Measurements from ENCODE around the gene DISP3.
A peak's percentile ranks its signal among the peaks of the same experiment; 100 is the strongest.

Gene DISP3

DNA sequence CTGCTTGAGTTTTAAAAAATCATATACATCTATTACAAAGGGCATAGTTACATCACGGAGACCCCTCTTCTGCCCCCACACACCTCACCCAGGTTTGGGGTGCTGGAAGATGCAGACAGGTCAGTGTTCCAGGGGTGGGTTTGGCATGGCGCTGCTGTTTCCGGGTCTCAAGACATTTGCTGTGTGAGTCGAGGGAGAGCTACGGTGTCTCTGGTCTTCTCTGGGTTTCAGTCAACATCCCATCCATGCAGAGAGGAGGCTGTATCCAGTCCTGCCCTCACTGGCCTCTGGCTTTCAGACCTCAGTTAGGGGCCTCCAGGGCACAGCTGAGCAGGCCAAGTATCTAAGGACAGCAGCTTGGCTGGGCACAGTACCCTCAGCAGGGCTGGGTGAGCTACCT, 28.6 kb upstream of the DISP3 start:
- TF ChIP-seq, protein P1, sequence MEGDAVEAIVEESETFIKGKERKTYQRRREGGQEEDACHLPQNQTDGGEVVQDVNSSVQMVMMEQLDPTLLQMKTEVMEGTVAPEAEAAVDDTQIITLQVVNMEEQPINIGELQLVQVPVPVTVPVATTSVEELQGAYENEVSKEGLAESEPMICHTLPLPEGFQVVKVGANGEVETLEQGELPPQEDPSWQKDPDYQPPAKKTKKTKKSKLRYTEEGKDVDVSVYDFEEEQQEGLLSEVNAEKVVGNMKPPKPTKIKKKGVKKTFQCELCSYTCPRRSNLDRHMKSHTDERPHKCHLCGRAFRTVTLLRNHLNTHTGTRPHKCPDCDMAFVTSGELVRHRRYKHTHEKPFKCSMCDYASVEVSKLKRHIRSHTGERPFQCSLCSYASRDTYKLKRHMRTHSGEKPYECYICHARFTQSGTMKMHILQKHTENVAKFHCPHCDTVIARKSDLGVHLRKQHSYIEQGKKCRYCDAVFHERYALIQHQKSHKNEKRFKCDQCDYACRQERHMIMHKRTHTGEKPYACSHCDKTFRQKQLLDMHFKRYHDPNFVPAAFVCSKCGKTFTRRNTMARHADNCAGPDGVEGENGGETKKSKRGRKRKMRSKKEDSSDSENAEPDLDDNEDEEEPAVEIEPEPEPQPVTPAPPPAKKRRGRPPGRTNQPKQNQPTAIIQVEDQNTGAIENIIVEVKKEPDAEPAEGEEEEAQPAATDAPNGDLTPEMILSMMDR (IDR thresholded peaks at IDR 0.05; ENCODE audit: poor library complexity, severe bottlenecking) = no peak
- DNase-seq (ENCODE audit: low spot score) (no peak), ATAC-seq (ENCODE audit: low read depth) (no peak)
- no peaks in the 10 kb centered on the region for H3K9me3 ChIP-seq (ENCODE audit: severe bottlenecking)
- no peaks in the 10 kb centered on the region for H3K4me1 ChIP-seq (ENCODE audit: insufficient read depth, poor library complexity, severe bottlenecking)
- peaks cover 5% of the 10 kb centered on the region for H3K27me3 ChIP-seq (ENCODE audit: insufficient read depth, poor library complexity, severe bottlenecking)
- no peaks in the 10 kb centered on the region for H3K36me3 ChIP-seq (ENCODE audit: low read depth)
- H3K27ac ChIP-seq (ENCODE audit: poor library complexity, severe bottlenecking) = no peak overlapping the region
- H3K4me3 ChIP-seq (ENCODE audit: severe bottlenecking) = no peak overlapping the region

DNA sequence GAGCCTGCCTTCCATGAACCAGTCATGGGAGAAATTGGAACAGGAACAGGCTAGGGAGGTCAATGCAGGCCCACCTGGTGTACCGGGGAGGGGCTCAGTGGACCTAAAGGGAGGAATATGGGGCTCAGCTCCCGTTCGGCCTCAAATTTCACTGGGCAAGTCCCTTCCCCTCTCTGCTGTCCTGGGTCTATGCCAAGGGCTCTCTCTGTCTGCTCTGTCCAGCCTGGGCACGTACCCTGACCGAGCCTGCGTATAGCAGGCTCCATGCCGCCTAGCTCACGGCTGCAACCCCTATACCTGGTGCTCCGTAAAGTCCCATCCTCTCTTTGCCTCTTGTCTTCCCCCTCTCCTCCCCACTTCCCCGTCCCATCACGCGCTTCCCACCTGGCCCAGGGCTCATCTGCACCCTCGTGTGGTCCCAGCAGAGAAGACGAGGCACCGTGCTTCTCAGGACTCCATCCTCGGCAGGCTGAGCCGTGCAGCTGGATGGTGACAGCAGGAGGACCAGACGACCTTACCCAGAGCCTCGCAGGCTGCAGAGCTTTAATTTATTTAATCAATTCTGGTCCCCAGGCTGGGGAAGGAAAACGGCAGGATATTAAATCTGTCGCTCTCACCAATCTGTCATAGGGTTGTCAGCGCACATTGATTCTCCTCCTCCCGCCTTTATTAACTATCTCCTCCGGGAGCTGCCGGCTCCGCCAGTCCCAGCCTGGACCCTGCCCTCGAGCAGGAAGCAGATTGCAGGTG, 25.0 kb upstream of the DISP3 start:
- peak; percentile 56 for ATAC-seq (ENCODE audit: low read depth)
- DNase-seq (ENCODE audit: low spot score) = no peak
- H3K27ac ChIP-seq (ENCODE audit: poor library complexity, severe bottlenecking) = no peak overlapping the region
- H3K36me3 ChIP-seq (ENCODE audit: low read depth) = no peaks in the 10 kb centered on the region
- TF ChIP-seq, protein P1 (IDR thresholded peaks at IDR 0.05; ENCODE audit: poor library complexity, severe bottlenecking) = no peak
- H3K9me3 ChIP-seq (ENCODE audit: severe bottlenecking) = no peaks in the 10 kb centered on the region
- no peaks in the 10 kb centered on the region for H3K4me1 ChIP-seq (ENCODE audit: insufficient read depth, poor library complexity, severe bottlenecking)
- peaks cover 12% of the 10 kb centered on the region for H3K27me3 ChIP-seq (ENCODE audit: insufficient read depth, poor library complexity, severe bottlenecking)
- H3K4me3 ChIP-seq (ENCODE audit: severe bottlenecking) = no peak overlapping the region

DNA sequence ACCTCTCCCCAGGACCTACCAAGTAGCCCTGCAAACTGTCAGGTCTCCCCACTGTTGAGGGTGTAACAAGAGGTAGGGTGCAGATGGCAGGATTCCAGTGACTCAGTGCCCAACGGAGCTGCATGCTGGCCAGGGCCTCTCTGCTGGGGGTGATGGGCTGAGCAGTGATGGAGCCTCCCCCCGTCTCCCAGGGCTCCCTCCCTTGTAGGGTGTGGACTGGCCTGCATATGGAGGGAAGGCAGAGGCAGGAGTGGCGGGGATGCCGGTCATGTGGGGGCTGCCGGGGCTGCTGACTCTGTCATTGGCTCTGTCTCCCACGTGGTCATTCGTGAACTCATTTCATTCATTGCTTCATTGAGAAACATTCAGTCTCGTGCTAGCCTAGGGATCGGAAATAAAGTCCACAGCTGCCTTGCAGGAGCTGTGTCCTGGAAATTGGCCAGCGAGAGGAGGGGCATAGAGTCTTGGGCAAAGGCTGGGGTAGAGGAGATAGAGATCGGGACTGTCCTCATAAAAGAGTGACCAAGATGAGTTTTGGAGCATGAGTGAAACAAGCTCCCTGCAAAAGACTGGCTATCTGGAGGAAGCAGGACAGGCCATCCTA, 22.9 kb upstream of the DISP3 start:
- ATAC-seq (ENCODE audit: low read depth) (no peak), DNase-seq (ENCODE audit: low spot score) (no peak)
- TF ChIP-seq, protein P1 (IDR thresholded peaks at IDR 0.05; ENCODE audit: poor library complexity, severe bottlenecking) = no peak
- H3K27me3 ChIP-seq (ENCODE audit: insufficient read depth, poor library complexity, severe bottlenecking) = peaks cover 12% of the 10 kb centered on the region
- no peak overlapping the region for H3K27ac ChIP-seq (ENCODE audit: poor library complexity, severe bottlenecking)
- no peak overlapping the region for H3K4me3 ChIP-seq (ENCODE audit: severe bottlenecking)
- no peaks in the 10 kb centered on the region for H3K4me1 ChIP-seq (ENCODE audit: insufficient read depth, poor library complexity, severe bottlenecking)
- no peaks in the 10 kb centered on the region for H3K9me3 ChIP-seq (ENCODE audit: severe bottlenecking)
- H3K36me3 ChIP-seq (ENCODE audit: low read depth) = no peaks in the 10 kb centered on the region

DNA sequence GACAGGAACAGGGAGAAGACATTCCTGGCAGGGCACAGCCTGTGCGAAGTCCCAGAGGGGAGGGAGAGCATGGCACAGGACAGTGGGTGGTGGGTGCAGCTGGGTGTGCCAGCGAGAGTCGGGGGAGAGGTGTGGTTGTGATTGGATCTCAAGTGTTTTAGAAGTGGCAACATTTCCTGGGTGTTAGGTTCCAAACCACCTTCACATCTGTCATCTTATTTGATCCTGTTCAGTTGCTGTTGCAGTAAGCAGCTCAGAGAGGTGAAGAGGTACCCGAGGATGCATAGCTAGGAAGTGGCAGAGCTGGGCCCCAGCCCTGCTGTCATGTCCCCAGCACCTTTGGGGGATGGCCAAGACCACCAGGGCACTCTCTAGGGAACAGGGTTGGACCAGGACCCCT, 22.0 kb upstream of the DISP3 start:
- Histone ChIP-seq H3K4me3 (ENCODE audit: severe bottlenecking) (no peak overlapping the region), H3K9me3 (ENCODE audit: severe bottlenecking) (no peaks in the 10 kb centered on the region), H3K4me1 (ENCODE audit: insufficient read depth, poor library complexity, severe bottlenecking) (no peaks in the 10 kb centered on the region), H3K27me3 (ENCODE audit: insufficient read depth, poor library complexity, severe bottlenecking) (peaks cover 12% of the 10 kb centered on the region), H3K27ac (ENCODE audit: poor library complexity, severe bottlenecking) (no peak overlapping the region), H3K36me3 (ENCODE audit: low read depth) (no peaks in the 10 kb centered on the region)
- TF ChIP-seq, protein P1 (IDR thresholded peaks at IDR 0.05; ENCODE audit: poor library complexity, severe bottlenecking) = no peak
- ATAC-seq (ENCODE audit: low read depth) (no peak), DNase-seq (ENCODE audit: low spot score) (no peak)

DNA sequence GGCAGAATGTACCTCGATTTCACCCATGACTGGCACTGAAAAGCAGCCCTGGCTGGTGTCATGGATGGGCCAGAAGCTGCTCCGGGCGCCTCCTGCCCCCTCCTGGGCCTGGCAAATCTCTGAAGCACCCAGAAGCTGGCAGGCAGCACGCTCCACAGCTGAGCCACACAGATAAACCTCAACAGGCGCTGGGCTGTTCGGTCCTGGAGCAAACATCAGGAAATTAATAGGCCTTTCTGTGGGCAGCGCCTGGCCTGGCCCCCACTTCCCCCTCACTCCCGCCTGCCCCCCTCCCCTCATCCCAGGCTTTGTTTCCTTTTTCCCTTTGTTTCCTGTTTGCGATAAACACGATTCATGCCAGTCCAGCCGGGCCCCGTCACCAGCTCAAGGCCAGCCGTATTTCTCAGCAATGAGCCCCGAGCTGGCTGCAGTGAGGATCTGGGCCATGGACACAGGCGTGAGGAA, 20.1 kb upstream of the DISP3 start:
- TF ChIP-seq, protein P1 (IDR thresholded peaks at IDR 0.05; ENCODE audit: poor library complexity, severe bottlenecking) = no peak
- Histone ChIP-seq H3K36me3 (ENCODE audit: low read depth) (no peaks in the 10 kb centered on the region), H3K4me1 (ENCODE audit: insufficient read depth, poor library complexity, severe bottlenecking) (no peaks in the 10 kb centered on the region), H3K4me3 (ENCODE audit: severe bottlenecking) (no peak overlapping the region), H3K27ac (ENCODE audit: poor library complexity, severe bottlenecking) (no peak overlapping the region), H3K9me3 (ENCODE audit: severe bottlenecking) (no peaks in the 10 kb centered on the region), H3K27me3 (ENCODE audit: insufficient read depth, poor library complexity, severe bottlenecking) (peaks cover 12% of the 10 kb centered on the region)
- ATAC-seq (ENCODE audit: low read depth) (0 out of 3 replicates have a peak, but pooled peaks have one; percentile 34), DNase-seq (ENCODE audit: low spot score) (no peak)
